Measurements from ENCODE around the gene NSRP1. TPM values are rescaled to one million over a fixed set of nuclear protein-coding genes. Genes with fewer than 3 reads are reported as not detected.

The NSRP1 gene
- total and polyA plus RNA-seq, 2 of the 13 experiments (the other 11 are each of a cell fraction or from before 2014, with no cell fraction given) = 7.0 to 14.3 TPM

GRCh38 chr17:30199600-30199999, 83.0 kb downstream of the NSRP1 start:
- Histone ChIP-seq H3K27me3 (ENCODE audit: control insufficient read depth in 1 of 2, insufficient read depth in 2 of 2, low read length in 2 of 2) (no peaks in the 10 kb centered on the region), H2AFZ (ENCODE audit: low read length) (no peak overlapping the region), H3K27ac (ENCODE audit: extremely low read length, insufficient read depth, low read length) (no peak overlapping the region), H3K4me3 (replicated peaks in 1 of 3; ENCODE audit: insufficient read depth in 1 of 3, low read depth in 2 of 3, low read length in 3 of 3) (no peak overlapping the region), H3K36me3 (replicated peaks in 1 of 2; ENCODE audit: control insufficient read depth in 1 of 2, insufficient read depth in 2 of 2, low read length in 2 of 2) (no peaks in the 10 kb centered on the region), H3K4me1 (ENCODE audit: insufficient read depth, low read length) (no peaks in the 10 kb centered on the region), H3K79me2 (ENCODE audit: insufficient read depth, low read length) (no peaks in the 10 kb centered on the region), H3K9me3 (ENCODE audit: low read length) (no peaks in the 10 kb centered on the region), H3K9ac (ENCODE audit: insufficient read depth, low read depth, low read length) (no peak overlapping the region), H4K20me1 (ENCODE audit: insufficient read depth, low read length) (no peaks in the 10 kb centered on the region), H3K4me2 (ENCODE audit: low read depth, low read length) (no peak overlapping the region)
- FAIRE-seq = no peak
- TF ChIP-seq ZFP91 (CRISPR knock-in tag; IDR thresholded peaks at IDR 0.05; ENCODE audit: borderline replicate concordance) (no peak), ZNF777 (CRISPR knock-in tag; IDR thresholded peaks at IDR 0.05) (no peak), TBX3 (IDR thresholded peaks at IDR 0.05; ENCODE audit: borderline replicate concordance) (no peak), PRDM10 (CRISPR knock-in tag; IDR thresholded peaks at IDR 0.05; ENCODE audit: low read depth) (no peak), NR2F1 (CRISPR knock-in tag; IDR thresholded peaks at IDR 0.05) (no peak), ZNF232 (CRISPR knock-in tag; IDR thresholded peaks at IDR 0.05; ENCODE audit: borderline replicate concordance) (no peak), NBN (conservative IDR thresholded peaks at IDR 0.05) (no peak)
- DNase-seq (ENCODE audit: low spot score) = no peak
- ChIA-PET POLR2A (no interaction called here), CTCF (ENCODE audit: low intra/inter-chr PET ratio, low total read pairs) (no interaction called here)
- ATAC-seq = no peak
- in situ Hi-C loops (cut with HindIII; ENCODE audit: extremely low pct_ligation_motif_present, low pct_unique_long_range_greater_than_20kb) = no loop called here
- 81% methylated on average over 5 of the region's 5 CpGs for WGBS (ENCODE audit: low lambda C conversion rate)
- no TSS peak for BruUV-seq (replicated peaks)
- intact Hi-C loops (cut with micrococcal nuclease; ENCODE audit: unreplicated experiment) = no loop called here

Data from HepG2 (cell line).